Loucy (cell line): Measurements from ENCODE around the gene SHOC2.

ENCODE experiments used
- H2AFZ ChIP-seq: fragments of 200-600 bp; sonication (generic); 2 replicates; pipeline ENCODE4 v1.6.0; 2016; ENCODE audit warnings: antibody characterized with exemption, mild to moderate bottlenecking, low read length, moderate library complexity
- H3F3A ChIP-seq: fragments of 200-600 bp; 2 replicates; pipeline ENCODE4 v1.6.0; 2016; ENCODE audit warnings: antibody characterized with exemption, low read depth, mild to moderate bottlenecking
- H3K27me3 ChIP-seq: fragments of 200-600 bp; sonication (generic); 2 replicates; pipeline ENCODE4 v1.6.1; 2014; ENCODE audit warnings: low read length, mild to moderate bottlenecking; ENCODE audit not compliant: insufficient read depth, poor library complexity, severe bottlenecking
- H3K36me3 ChIP-seq: fragments of 200-600 bp; sonication (generic); 2 replicates; pipeline ENCODE4 v1.6.1; 2016; ENCODE audit warnings: low read length; ENCODE audit not compliant: insufficient read depth
- H3K4me1 ChIP-seq: fragments of 200-600 bp; sonication (generic); 2 replicates; pipeline ENCODE4 v1.5.1; 2014; ENCODE audit warnings: low read length, mild to moderate bottlenecking; ENCODE audit not compliant: insufficient read depth, poor library complexity, severe bottlenecking
- H3K4me2 ChIP-seq: fragments of 200-600 bp; sonication (generic); 2 replicates; pipeline ENCODE4 v1.6.0; 2014; ENCODE audit warnings: antibody characterized with exemption, low read length, low read depth, mild to moderate bottlenecking; ENCODE audit not compliant: poor library complexity, severe bottlenecking
- H3K4me3 ChIP-seq: fragments of 200-600 bp; sonication (generic); 2 replicates; pipeline ENCODE4 v1.5.1; 2014; ENCODE audit warnings: low read length, mild to moderate bottlenecking, mixed read lengths; ENCODE audit not compliant: poor library complexity, severe bottlenecking
- H3K79me2 ChIP-seq: fragments of 200-600 bp; sonication (generic); 2 replicates; pipeline ENCODE4 v1.6.1; 2014; ENCODE audit warnings: low read length; ENCODE audit not compliant: insufficient read depth
- H3K9ac ChIP-seq: fragments of 200-600 bp; sonication (generic); 2 replicates; pipeline ENCODE4 v1.6.0; 2014; ENCODE audit warnings: mild to moderate bottlenecking, low read depth, low read length, moderate library complexity; ENCODE audit not compliant: poor library complexity, severe bottlenecking
- H3K9me2 ChIP-seq: fragments of 200-600 bp; sonication (generic); replicated peaks from 2 replicates; pipeline ENCODE4 v1.6.1; 2016; ENCODE audit warnings: low read depth, low read length, mixed read lengths
- H3K9me3 ChIP-seq: fragments of 200-600 bp; sonication (generic); 2 replicates; pipeline ENCODE4 v1.6.1; 2014; ENCODE audit warnings: mild to moderate bottlenecking, antibody characterized with exemption, low read length, low read depth; ENCODE audit not compliant: insufficient read depth
- H4K20me1 ChIP-seq: fragments of 200-600 bp; sonication (generic); 2 replicates; pipeline ENCODE4 v1.6.0; 2014; ENCODE audit warnings: antibody characterized with exemption, low read length, mild to moderate bottlenecking; ENCODE audit not compliant: insufficient read depth, poor library complexity, severe bottlenecking
- EZH2phosphoT487 ChIP-seq: fragments of 200-600 bp; IDR thresholded peaks from 2 replicates; pipeline ENCODE4 v1.6.1; 2018; ENCODE audit warnings: antibody characterized with exemption, mild to moderate bottlenecking, moderate library complexity, borderline replicate concordance
- TF ChIP-seq, protein P1 (sequence below): fragments of 200-600 bp; sonication (generic); conservative IDR thresholded peaks from 2 replicates; pipeline ENCODE4 v1.5.1; 2014; ENCODE audit warnings: mild to moderate bottlenecking, antibody characterized with exemption, low read length

SHOC2 gene

DNA sequence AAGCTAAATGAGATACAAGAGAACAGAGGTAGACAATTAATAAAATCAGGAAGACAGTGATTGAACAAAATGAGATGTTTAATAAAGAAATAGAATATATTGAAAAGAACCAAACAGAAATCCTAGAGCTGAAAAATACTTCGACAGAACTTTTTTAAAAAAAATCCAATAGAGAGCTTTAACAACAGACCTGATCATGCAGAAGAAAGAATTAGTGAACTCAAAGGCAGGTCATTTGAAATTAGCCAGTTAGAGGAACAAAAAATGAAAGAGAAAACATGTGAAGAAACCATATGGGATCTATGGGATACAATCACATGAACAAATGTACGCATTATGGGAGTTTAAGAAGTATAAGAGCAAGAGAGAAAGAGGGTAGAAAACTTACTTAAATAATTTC is 120.1 kb downstream of the SHOC2 start:
- Histone ChIP-seq H4K20me1 (no peaks in the 10 kb centered on the region), H3K27me3 (no peaks in the 10 kb centered on the region)
- TF ChIP-seq, protein P1, sequence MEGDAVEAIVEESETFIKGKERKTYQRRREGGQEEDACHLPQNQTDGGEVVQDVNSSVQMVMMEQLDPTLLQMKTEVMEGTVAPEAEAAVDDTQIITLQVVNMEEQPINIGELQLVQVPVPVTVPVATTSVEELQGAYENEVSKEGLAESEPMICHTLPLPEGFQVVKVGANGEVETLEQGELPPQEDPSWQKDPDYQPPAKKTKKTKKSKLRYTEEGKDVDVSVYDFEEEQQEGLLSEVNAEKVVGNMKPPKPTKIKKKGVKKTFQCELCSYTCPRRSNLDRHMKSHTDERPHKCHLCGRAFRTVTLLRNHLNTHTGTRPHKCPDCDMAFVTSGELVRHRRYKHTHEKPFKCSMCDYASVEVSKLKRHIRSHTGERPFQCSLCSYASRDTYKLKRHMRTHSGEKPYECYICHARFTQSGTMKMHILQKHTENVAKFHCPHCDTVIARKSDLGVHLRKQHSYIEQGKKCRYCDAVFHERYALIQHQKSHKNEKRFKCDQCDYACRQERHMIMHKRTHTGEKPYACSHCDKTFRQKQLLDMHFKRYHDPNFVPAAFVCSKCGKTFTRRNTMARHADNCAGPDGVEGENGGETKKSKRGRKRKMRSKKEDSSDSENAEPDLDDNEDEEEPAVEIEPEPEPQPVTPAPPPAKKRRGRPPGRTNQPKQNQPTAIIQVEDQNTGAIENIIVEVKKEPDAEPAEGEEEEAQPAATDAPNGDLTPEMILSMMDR: no peak
- TF ChIP-seq EZH2phosphoT487: no peak

DNA sequence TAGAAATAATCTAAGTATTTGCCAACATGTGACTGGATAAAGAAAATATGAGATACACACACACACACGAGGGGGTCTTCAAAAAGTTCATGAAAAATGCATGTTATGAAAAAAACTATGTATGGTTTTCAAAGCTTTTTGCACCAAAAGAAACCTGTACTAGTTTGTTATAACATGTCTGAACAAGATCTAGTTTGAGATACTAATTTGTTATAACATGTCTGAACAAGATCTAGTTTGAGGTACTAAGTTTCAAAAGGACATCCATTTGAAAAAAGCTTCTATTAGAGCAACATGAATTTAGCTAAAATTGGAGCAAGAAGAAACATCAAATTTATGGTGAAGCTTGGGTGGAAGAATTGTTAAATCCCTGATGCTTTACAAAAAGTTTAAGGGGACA is 137.6 kb downstream of the SHOC2 start:
- Histone ChIP-seq H3K36me3 (no peaks in the 10 kb centered on the region), H3K4me3 (no peak overlapping the region), H3K79me2 (no peaks in the 10 kb centered on the region), H2AFZ (no peak overlapping the region), H3F3A (no peaks in the 10 kb centered on the region), H3K4me1 (no peaks in the 10 kb centered on the region), H3K27me3 (no peaks in the 10 kb centered on the region), H3K4me2 (no peak overlapping the region), H3K9me3 (no peaks in the 10 kb centered on the region), H3K9me2 (no peaks in the 10 kb centered on the region), H4K20me1 (no peaks in the 10 kb centered on the region), H3K9ac (no peak overlapping the region)
- no peak for TF ChIP-seq EZH2phosphoT487
- TF ChIP-seq, protein P1: no peak

More for the DNA sequence above, 120.1 kb downstream of the SHOC2 start:
- Histone ChIP-seq H3K4me1 (no peaks in the 10 kb centered on the region), H3K9me2 (no peaks in the 10 kb centered on the region), H3K36me3 (no peaks in the 10 kb centered on the region), H3K9ac (no peak overlapping the region), H3K4me2 (no peak overlapping the region), H3K79me2 (no peaks in the 10 kb centered on the region), H3K9me3 (peaks cover 12% of the 10 kb centered on the region; the same call in 1 of the 2 replicates), H3F3A (no peaks in the 10 kb centered on the region), H2AFZ (no peak overlapping the region), H3K4me3 (no peak overlapping the region)
